Liver (tissue), 9 donors: ENCODE results near the gene GCN1. TPM values are rescaled to one million over a fixed set of nuclear protein-coding genes. Genes with fewer than 3 reads are reported as not detected.
A peak's percentile ranks its signal among the peaks of the same experiment; 100 is the strongest.

Experiments used
- DNase-seq: peaks from one replicate; pipeline ENCODE4 v3.0.0-alpha.2; 2017; ENCODE audit warnings: low spot score
- H3K27ac ChIP-seq, 2 donors: one replicate each; pipeline ENCODE4 v1.7.0; 2013; ENCODE audit warnings: inconsistent platforms in 2 of 2, low read length in 2 of 2, control low read depth in 1 of 2, low read depth in 1 of 2, mild to moderate bottlenecking in 1 of 2
- H3K27me3 ChIP-seq, 4 donors: one replicate each; pipeline versions ENCODE4 v1.6.1 to v1.7.0; 2013; ENCODE audit warnings: low read length in 3 of 4, inconsistent platforms in 1 of 4, mild to moderate bottlenecking in 1 of 4, moderate library complexity in 1 of 4; ENCODE audit not compliant: control insufficient read depth in 4 of 4, insufficient read depth in 4 of 4
- H3K36me3 ChIP-seq, 4 donors: one replicate each; pipeline versions ENCODE4 v1.6.1 to v1.7.0; 2013; ENCODE audit warnings: low read length in 3 of 4, mild to moderate bottlenecking in 3 of 4, low read depth in 1 of 4, moderate library complexity in 1 of 4; ENCODE audit not compliant: control insufficient read depth in 4 of 4, insufficient read depth in 3 of 4
- H3K4me1 ChIP-seq, 4 donors: one replicate each; pipeline versions ENCODE4 v1.6.1 to v1.7.0; 2013; ENCODE audit warnings: low read length in 3 of 4, mild to moderate bottlenecking in 3 of 4, moderate library complexity in 1 of 4; ENCODE audit not compliant: control insufficient read depth in 4 of 4, insufficient read depth in 4 of 4
- H3K4me3 ChIP-seq, 3 donors: one replicate each; pipeline versions ENCODE4 v1.6.1 to v1.7.0; 2013; ENCODE audit warnings: low read length in 3 of 3, control low read depth in 1 of 3, low read depth in 1 of 3, mild to moderate bottlenecking in 1 of 3
- H3K9ac ChIP-seq, 2 donors: one replicate each; pipeline ENCODE4 v1.7.0; 2013; ENCODE audit warnings: low read length in 2 of 2, mild to moderate bottlenecking in 2 of 2, moderate library complexity in 2 of 2, control low read depth in 1 of 2, low read depth in 1 of 2
- H3K9me3 ChIP-seq, 4 donors: one replicate each; pipeline versions ENCODE4 v1.6.1 to v1.7.0; 2013; ENCODE audit warnings: low read length in 3 of 4; ENCODE audit not compliant: control insufficient read depth in 4 of 4
- CTCF ChIP-seq: fragments of 150-350 bp; IDR thresholded peaks from 2 replicates; pipeline ENCODE4 v1.5.1; 2017; ENCODE audit warnings: improper control_type of control experiment, low read depth, low read length; ENCODE audit not compliant: missing input control
- EGR1 ChIP-seq, 2 donors: IDR thresholded peaks; 2 replicates each; pipeline ENCODE4 v1.6.1; 2016 to 2018; ENCODE audit warnings: antibody characterized with exemption in 2 of 2, low read depth in 2 of 2
- FOXA1 ChIP-seq: IDR thresholded peaks from 2 replicates; pipeline ENCODE4 v1.6.1; 2016; ENCODE audit warnings: antibody characterized with exemption
- GABPA ChIP-seq, 2 donors: IDR thresholded peaks in 1 of 2; conservative IDR thresholded peaks in 1 of 2; 2 replicates each; pipeline ENCODE4 v1.6.1; 2016; ENCODE audit warnings: antibody characterized with exemption in 2 of 2, mild to moderate bottlenecking in 1 of 2, moderate library complexity in 1 of 2
- HNF4A ChIP-seq, 2 donors: conservative IDR thresholded peaks; 2 replicates each; pipeline ENCODE4 v1.6.1; 2016; ENCODE audit warnings: antibody characterized with exemption in 2 of 2, mild to moderate bottlenecking in 2 of 2
- HNF4G ChIP-seq: IDR thresholded peaks from 2 replicates; pipeline ENCODE4 v1.6.1; 2016; ENCODE audit warnings: antibody characterized with exemption
- JUND ChIP-seq, 2 donors: IDR thresholded peaks; 2 replicates each; pipeline ENCODE4 v1.6.1; 2016; ENCODE audit warnings: antibody characterized with exemption in 2 of 2
- NR2F2 ChIP-seq: IDR thresholded peaks from 2 replicates; pipeline ENCODE4 v1.6.1; 2016; ENCODE audit warnings: antibody characterized with exemption
- RAD21 ChIP-seq, 2 donors: IDR thresholded peaks; 2 replicates each; pipeline ENCODE4 v1.6.1; 2016; ENCODE audit warnings: antibody characterized with exemption in 2 of 2, mild to moderate bottlenecking in 2 of 2
- REST ChIP-seq: IDR thresholded peaks from 2 replicates; pipeline ENCODE4 v1.6.1; 2016; ENCODE audit warnings: antibody characterized with exemption, mild to moderate bottlenecking
- RXRA ChIP-seq, 2 donors: IDR thresholded peaks; 2 replicates each; pipeline ENCODE4 v1.6.1; 2017 to 2018; ENCODE audit warnings: antibody characterized with exemption in 2 of 2, mild to moderate bottlenecking in 1 of 2
- SP1 ChIP-seq: IDR thresholded peaks from 2 replicates; pipeline ENCODE4 v1.6.1; 2018; ENCODE audit warnings: antibody characterized with exemption, mild to moderate bottlenecking
- TAF1 ChIP-seq: conservative IDR thresholded peaks from 2 replicates; pipeline ENCODE4 v1.6.1; 2016; ENCODE audit warnings: antibody characterized with exemption, mild to moderate bottlenecking
- YY1 ChIP-seq: IDR thresholded peaks from 2 replicates; pipeline ENCODE4 v1.6.1; 2016; ENCODE audit warnings: antibody characterized with exemption, mild to moderate bottlenecking
- WGBS: extraction: QIAGEN DNeasy Blood & Tissue Kit; methylation state at CpG from one replicate; pipeline ENCODE4 v1.1.7; 2013; 5-methylcytosine and 5-hydroxymethylcytosine counted together
- polyA plus RNA-seq, 2 donors: library from polyadenylated mRNA; stranded (reverse) in 1 of 2; unstranded in 1 of 2; fragments of 200-250 nt in 1 of 2; fragments of >200 nt in 1 of 2; fragmentation: Nextera tagmentation in 1 of 2; extraction: Ambion mirVana in 1 of 2; gene quantifications; one replicate each; pipeline versions ENCODE4 v1.2.1 to v1.2.3, GENCODE V29; 2013 to 2015
- total RNA-seq, 2 donors: library from RNA; depleted of rRNA; stranded (reverse); fragments of >200 nt; gene quantifications; one replicate each; pipeline ENCODE4 v1.2.3, GENCODE V29; 2014
- TF ChIP-seq, protein P1 (sequence below): IDR thresholded peaks from 2 replicates; pipeline ENCODE4 v1.6.1; 2016; ENCODE audit warnings: antibody characterized with exemption
- TF ChIP-seq, protein P2 (sequence below): IDR thresholded peaks from 2 replicates; pipeline ENCODE4 v1.6.1; 2016; ENCODE audit warnings: antibody characterized with exemption
- donor health status: healthy.
- donor health status: healthy.
- donor health status: healthy.
- donor health status: healthy.
- donor health status: healthy.

GCN1 gene
- total and polyA plus RNA-seq, 4 donors: 7.3 to 78.6 (median 25.8) TPM

DNA sequence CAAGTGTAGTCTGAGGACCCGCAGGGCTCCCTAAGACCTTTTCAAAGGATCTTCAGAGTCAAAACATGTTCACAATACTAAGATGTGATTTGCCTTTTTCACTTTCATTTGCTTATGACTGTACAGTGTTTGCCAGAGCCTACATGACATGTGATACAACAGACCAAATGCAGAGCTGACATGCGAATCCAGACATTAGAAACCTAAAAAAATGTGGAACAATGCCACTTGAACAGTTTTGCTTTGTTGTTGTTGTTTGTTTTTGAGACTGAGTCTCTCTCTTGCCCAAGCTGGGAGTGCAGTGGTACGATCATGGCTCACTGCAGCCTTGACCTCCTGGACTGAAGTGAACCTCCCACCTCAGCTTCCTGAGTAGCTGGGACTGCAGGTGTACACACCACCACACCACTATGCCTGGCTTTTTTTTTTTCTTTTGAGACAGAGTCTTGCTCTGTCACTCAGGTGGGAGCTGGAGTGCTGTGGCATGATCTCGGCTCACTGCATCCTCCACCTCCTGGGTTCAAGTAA, 72.7 kb downstream of the GCN1 start:
- peaks cover under 1 to 8% (median 4%) of the 10 kb centered on the region in 4 donors for H3K36me3 ChIP-seq
- H3K4me1 ChIP-seq: peaks cover 2 to 16% (median 13%) of the 10 kb centered on the region in 4 donors
- H3K9me3 ChIP-seq: no peaks in the 10 kb centered on the region
- 62% methylated on average over 4 of the region's 4 CpGs for WGBS
- H3K4me3 ChIP-seq: no peak overlapping the region
- no peak for DNase-seq
- no peaks in the 10 kb centered on the region for H3K27me3 ChIP-seq
- H3K9ac ChIP-seq: no peak overlapping the region
- TF ChIP-seq, protein P1, sequence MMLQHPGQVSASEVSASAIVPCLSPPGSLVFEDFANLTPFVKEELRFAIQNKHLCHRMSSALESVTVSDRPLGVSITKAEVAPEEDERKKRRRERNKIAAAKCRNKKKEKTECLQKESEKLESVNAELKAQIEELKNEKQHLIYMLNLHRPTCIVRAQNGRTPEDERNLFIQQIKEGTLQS: no peak
- TF ChIP-seq HNF4G (no peak), SP1 (peak; percentile 30), RXRA (IDR thresholded peaks at IDR 0.05) (peak; percentile 24 to 42), HNF4A (conservative IDR thresholded peaks at IDR 0.05) (peak; percentile 33 to 35), GABPA (IDR thresholded peaks at IDR 0.05 in 1 of 2, conservative IDR thresholded peaks at IDR 0.05 in 1 of 2) (no peak), RAD21 (IDR thresholded peaks at IDR 0.05) (no peak)
- no peak overlapping the region for H3K27ac ChIP-seq

GRCh38 chr12:120121343-120121742, 73.2 kb downstream of the GCN1 start:
- Histone ChIP-seq H3K4me3 (no peak overlapping the region), H3K27ac (no peak overlapping the region), H3K9ac (no peak overlapping the region), H3K27me3 (no peaks in the 10 kb centered on the region), H3K9me3 (no peaks in the 10 kb centered on the region), H3K4me1 (peaks cover 2 to 16% (median 13%) of the 10 kb centered on the region in 4 donors), H3K36me3 (peaks cover 0 to 7% (median 1%) of the 10 kb centered on the region in 4 donors)
- WGBS: 84% methylated on average over 2 of the region's 2 CpGs
- TF ChIP-seq TAF1 (no peak), SP1 (no peak), RAD21 (IDR thresholded peaks at IDR 0.05) (no peak), CTCF (no peak), YY1 (no peak), RXRA (IDR thresholded peaks at IDR 0.05) (no peak), HNF4A (conservative IDR thresholded peaks at IDR 0.05) (no peak), EGR1 (IDR thresholded peaks at IDR 0.05; ENCODE audit: low read depth in 2 of 2) (no peak), FOXA1 (no peak), REST (no peak), JUND (IDR thresholded peaks at IDR 0.05) (no peak), HNF4G (no peak), NR2F2 (no peak)
- TF ChIP-seq, protein P2, sequence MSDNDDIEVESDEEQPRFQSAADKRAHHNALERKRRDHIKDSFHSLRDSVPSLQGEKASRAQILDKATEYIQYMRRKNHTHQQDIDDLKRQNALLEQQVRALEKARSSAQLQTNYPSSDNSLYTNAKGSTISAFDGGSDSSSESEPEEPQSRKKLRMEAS: no peak
- TF ChIP-seq, protein P1: no peak
- DNase-seq: no peak
